Stimulated activated CD8-positive, alpha-beta memory T cell treated with anti-CD3 and anti-CD28 coated beads, Interleukin-4, amount 100 ng/mL, for 1 hour (primary cell): ENCODE data around the gene BCAN.

Experiments
- DNase-seq, 2 donors: peaks; one replicate each; pipeline ENCODE4 v3.0.0-alpha.2; 2020; ENCODE audit warnings: low read depth in 2 of 2, low spot score in 1 of 2

BCAN gene

DNA sequence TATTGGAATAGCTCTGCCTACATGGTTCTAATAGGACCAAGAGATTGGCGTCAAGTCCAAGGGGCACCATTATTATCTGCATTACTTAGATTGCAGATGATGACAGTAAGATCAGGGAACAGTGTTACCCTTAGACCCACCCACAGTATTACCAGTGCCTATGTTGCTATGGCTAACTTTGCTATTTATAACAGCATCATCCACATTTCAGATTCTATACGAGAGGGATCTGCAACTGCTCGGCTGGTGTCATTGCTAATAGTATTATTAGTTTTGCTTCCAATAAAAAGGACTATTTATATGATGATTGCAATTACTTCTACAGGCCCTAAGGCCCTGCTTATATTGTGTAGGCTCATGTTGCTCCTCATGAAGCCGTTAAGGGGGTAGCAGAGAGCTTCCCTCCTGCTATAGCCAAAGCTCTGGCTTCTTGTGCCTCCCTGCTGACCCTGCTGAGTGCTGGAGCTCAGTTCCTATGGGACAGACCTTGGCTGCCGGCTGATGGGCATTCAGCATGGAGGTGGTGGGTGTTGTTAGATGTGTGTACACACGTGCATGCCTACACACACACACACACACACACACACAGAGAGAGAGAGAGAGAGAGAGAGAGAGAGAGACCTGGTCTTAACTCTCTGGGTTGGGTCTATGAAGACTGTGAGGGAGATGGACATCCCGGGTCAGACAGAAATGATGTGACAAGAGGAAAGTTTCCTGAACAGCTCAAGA, 1.3 kb downstream of the BCAN start:
- no peak for DNase-seq

GRCh38 chr1:156643778-156644092, 1.8 kb downstream of the BCAN start:
- DNase-seq: no peak

DNA sequence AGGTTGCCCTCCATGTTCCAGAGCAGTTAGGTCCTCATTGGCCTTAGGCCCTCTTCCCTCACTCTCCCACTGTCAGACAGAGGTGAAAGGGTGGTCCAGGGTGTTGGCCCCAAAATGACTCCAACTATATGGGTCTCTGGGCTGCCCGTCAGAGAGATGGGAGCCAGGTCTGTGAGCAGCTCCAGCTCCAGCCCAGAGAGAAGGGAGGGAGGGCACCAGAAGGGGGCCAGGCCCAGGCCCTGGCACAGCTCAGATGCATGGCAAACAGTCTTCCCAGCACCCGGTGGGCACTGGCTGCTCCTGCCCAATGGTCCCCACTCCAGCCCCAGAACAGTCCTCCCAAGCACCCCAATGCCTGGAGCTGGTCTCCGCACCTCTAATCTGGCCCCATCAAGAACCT, 2.2 kb downstream of the BCAN start:
- no peak for DNase-seq

DNA sequence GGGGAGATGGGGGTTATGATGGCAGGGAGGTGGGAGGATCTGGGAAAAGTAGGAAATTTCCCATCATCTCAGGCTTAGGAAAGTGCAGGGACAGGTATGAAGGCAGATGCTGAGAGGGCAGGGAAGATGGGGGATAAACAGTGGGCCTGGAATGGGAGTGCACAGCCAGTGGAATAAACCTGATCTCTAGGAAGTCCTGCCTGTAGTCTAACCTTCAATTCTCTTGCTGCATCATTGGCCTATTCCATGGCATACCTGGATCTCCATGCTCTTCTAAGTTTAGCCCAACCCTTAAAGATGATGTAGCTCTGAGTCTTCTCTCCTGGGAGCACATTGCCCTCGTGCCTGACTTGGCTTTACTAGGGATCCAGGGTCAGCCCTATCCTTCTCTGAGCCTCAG, 2.7 kb downstream of the BCAN start:
- no peak for DNase-seq

DNA sequence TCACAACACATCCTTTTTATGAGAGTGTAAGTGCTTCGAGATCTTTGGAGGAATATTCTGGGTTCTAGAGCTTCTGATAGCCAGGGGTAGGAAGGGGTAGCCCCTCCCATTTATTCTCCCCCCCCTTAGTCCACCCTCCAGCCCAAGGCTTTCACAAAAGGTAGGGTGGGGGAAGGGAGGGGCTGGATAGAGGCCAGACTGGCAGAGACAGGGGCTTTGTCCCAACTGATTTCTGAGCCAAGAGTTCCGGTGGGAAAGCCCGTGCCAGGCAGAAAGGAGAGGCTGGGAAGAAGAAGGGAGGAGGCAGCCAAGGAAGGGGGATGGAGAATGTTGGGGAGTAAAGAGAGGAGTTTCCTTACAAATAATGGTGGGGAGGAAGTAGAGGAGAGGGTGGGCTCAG, 3.1 kb downstream of the BCAN start:
- DNase-seq: no peak

- no peak for DNase-seq
These were observed 3.7 kb downstream of the BCAN start for GRCh38 chr1:156645666-156646065.

DNA sequence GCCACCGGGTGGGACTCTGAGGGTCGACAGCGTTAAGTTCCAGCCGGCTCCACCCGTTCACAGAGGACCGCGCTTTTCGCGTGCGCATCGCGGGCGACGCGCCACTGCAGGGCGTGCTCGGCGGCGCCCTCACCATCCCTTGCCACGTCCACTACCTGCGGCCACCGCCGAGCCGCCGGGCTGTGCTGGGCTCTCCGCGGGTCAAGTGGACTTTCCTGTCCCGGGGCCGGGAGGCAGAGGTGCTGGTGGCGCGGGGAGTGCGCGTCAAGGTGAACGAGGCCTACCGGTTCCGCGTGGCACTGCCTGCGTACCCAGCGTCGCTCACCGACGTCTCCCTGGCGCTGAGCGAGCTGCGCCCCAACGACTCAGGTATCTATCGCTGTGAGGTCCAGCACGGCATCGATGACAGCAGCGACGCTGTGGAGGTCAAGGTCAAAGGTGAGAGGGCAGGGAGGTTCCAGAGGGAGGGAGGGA, 4.9 kb downstream of the BCAN start:
- DNase-seq: no peak

- DNase-seq: no peak
These were observed 5.4 kb downstream of the BCAN start for GRCh38 chr1:156647351-156647750.

- no peak for DNase-seq
These were observed 6.6 kb downstream of the BCAN start for GRCh38 chr1:156648496-156648895.

DNA sequence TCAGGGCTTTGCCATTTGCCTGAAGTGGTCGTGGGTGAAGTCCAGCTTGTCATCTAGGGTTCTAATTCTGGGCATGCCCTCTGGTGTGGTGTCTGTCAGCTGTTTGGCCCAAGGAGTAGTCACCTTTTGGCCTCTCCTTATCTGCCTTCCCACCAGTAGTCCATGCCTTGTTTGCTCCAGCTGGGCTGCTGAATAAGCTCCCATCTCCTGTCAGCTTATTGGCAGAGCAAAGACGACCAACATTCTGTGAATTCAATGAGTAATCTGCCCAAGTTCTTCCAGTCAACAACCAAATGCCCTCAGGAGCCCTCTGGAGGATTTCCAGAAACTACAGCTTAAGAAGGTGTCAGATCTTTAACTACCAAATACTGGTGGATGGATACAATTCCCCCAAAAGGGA, 7.0 kb downstream of the BCAN start:
- no peak for DNase-seq

DNA sequence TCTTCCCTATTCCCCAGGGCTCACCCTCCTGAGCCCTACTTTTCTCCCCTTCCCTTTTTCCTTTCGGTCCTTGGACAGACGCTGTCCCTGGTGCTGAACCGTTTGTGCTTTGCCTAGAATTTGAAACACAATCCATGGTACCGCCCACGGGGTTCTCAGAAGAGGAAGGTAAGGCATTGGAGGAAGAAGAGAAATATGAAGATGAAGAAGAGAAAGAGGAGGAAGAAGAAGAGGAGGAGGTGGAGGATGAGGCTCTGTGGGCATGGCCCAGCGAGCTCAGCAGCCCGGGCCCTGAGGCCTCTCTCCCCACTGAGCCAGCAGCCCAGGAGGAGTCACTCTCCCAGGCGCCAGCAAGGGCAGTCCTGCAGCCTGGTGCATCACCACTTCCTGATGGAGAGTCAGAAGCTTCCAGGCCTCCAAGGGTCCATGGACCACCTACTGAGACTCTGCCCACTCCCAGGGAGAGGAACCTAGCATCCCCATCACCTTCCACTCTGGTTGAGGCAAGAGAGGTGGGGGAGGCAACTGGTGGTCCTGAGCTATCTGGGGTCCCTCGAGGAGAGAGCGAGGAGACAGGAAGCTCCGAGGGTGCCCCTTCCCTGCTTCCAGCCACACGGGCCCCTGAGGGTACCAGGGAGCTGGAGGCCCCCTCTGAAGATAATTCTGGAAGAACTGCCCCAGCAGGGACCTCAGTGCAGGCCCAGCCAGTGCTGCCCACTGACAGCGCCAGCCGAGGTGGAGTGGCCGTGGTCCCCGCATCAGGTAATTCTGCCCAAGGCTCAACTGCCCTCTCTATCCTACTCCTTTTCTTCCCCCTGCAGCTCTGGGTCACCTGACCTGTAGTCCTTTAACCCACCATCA, 10.4 kb downstream of the BCAN start:
- DNase-seq: no peak

DNA sequence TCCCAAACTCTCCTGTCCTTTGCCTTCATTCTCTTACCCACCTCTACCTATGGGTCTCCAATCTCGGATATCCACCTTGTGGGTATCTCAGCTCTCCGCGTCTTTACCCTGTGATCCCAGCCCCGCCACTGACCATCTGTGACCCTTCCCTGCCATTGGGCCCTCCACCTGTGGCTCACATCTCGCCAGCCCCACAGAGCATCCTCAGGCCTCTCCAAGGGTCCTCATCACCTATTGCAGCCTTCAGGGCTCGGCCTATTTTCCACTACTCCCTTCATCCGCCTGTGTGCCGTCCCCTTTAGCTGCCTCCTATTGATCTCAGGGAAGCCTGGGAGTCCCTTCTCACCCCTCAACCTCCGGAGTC, 11.1 kb downstream of the BCAN start:
- no peak for DNase-seq

GRCh38 chr1:156654700-156655099, 12.8 kb downstream of the BCAN start:
- no peak for DNase-seq

DNA sequence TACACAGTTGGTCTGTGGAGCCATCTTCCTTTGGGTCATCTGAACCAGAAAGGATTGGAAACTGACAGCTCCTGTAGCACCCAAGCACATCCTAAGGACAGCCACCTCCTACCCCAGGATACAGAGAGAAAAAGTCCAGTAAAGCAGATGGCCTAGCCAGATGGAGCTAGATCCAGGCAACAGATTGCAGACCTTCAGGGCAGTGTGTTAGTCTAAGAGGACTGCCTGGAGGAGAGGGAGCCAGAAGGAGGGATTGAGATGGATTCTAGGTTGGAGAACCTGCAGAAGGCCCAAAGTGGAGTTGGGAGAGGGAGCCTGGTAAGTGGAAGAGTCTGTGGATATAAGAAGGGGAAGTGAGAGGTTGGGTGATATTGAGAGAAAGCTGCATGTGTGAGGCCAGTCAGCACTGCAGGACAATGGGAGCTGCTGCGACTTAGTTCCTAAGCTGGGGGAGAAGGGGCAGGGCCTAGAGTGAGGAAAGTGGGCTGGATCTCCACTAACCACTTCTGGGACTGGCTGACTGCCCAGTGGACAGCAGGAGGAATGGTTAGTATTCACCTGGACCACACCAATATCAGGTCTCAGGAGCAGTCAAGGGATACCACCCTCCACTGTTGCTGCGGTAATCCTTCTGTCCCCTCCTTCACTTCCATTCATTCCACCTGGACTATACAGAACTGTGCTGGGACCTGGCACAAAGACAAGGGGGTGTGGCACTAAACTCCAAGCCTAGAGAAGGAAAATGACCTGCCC, 13.4 kb downstream of the BCAN start:
- no peak for DNase-seq

DNA sequence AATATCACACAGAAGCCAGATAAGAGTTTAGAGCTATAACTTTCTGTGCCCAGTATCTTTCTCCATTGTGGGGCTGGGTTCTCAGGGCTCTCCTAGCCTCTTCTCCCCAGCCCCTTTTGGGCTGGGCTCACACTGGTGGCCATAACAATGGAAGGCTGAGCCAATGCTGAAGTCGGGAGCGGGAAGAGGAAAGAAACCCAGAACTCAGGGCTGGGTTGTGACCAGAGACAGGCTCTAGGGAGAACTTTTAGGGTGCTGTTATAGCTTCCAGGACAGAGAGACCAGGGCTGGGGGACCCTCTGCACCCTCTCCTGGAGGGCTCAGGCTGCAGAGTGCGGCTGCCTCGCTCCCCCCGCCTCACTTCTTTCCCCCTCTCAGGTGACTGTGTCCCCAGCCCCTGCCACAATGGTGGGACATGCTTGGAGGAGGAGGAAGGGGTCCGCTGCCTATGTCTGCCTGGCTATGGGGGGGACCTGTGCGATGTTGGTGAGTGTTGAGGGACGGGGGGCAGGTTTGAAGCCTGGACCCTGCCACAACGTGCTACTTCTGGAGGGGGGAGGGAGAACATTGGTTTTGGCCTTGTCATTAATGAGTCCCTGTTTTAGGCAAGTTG, 14.1 kb downstream of the BCAN start:
- no peak for DNase-seq

- peak; percentile 50 to 61 for DNase-seq
These were observed 15.2 kb downstream of the BCAN start for GRCh38 chr1:156656806-156657740.

DNA sequence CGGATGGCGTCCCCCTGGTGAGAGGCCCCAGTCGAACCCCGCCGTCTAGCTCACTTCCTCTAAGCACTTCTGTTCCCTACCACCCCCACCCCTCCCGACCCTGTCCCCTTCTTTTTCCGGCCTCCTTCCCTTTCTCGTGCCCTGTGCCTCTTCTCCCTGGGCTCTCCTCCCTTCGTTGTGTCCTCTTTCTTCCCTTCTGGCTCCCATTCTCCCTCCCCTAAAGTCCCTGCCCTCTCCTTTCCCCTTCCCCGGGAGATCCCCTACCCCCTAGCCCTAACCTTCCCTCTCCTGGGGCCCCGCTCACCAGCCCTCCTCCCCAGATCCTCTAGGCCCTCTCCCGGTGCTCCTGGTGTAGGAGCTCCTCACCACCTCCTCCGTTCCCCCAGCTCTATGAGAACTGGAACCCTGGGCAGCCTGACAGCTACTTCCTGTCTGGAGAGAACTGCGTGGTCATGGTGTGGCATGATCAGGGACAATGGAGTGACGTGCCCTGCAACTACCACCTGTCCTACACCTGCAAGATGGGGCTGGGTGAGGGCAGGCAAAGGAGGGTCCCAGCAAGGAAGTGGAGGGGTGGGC, 15.9 kb downstream of the BCAN start:
- DNase-seq: no peak

DNA sequence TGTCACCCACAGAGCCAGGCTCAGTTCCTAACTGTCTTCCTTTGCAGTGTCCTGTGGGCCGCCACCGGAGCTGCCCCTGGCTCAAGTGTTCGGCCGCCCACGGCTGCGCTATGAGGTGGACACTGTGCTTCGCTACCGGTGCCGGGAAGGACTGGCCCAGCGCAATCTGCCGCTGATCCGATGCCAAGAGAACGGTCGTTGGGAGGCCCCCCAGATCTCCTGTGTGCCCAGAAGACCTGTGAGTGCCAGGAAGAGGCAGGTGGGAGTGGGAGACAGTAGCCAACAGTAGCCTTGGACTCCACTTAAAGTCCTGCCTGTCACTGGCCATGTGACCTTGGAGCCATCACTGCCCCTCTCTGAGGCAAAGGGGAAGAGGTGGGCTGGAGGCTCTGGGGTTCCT, 16.6 kb downstream of the BCAN start:
- DNase-seq: no peak

- DNase-seq: no peak
These were observed 17.1 kb downstream of the BCAN start for GRCh38 chr1:156658945-156659574.

DNA sequence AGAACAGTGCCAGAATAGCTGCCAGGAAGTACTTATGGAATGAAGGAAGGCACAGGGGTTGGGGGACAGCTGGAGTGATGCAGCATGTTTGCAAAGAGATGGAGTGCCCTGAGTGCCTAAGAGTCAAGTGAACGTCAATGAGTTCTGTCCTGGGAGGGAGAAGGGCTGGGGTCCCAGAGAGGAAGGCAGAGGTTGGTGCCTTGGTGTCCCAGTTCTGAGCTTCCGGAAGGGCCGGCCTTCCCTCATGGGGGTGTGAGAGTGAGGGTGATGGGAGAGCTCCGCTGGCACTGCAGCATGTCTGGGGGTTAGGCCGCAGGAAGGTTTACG, 17.7 kb downstream of the BCAN start:
- DNase-seq: no peak
